Ovary (tissue), 9 donors: Measurements from ENCODE around the gene FBRS. TPM values are rescaled to one million over a fixed set of nuclear protein-coding genes. Genes with fewer than 3 reads are reported as not detected.

Experiments used
- DNase-seq, 5 donors: peaks; one replicate each; pipeline ENCODE4 v3.0.0-alpha.2; 2019 to 2020
- H3K27ac ChIP-seq, 2 donors: fragments of 200-600 bp; one replicate each; pipeline versions ENCODE4 v1.5.1 to v1.8.0; 2019 to 2022
- H3K27me3 ChIP-seq: fragments of 200-600 bp; one replicate; pipeline ENCODE4 v1.8.0; 2022
- H3K36me3 ChIP-seq: fragments of 200-600 bp; sonication (generic); one replicate; pipeline ENCODE4 v1.5.1; 2019
- H3K4me1 ChIP-seq: one replicate; pipeline ENCODE4 v1.8.1; 2013; ENCODE audit warnings: mild to moderate bottlenecking, moderate library complexity; ENCODE audit not compliant: insufficient read depth
- H3K4me3 ChIP-seq: fragments of 200-600 bp; sonication (generic); one replicate; pipeline ENCODE4 v1.5.1; 2017
- H3K9me3 ChIP-seq, 2 donors: fragments of 200-600 bp in 1 of 2; sonication (generic) in 1 of 2; one replicate each; pipeline versions ENCODE4 v1.5.1 to v1.8.1; 2013 to 2019; ENCODE audit warnings: mild to moderate bottlenecking in 1 of 2, moderate library complexity in 1 of 2
- EP300 ChIP-seq: sonication (generic); formaldehyde crosslinking; IDR thresholded peaks from one replicate; pipeline ENCODE4 v1.6.1; 2017; ENCODE audit warnings: antibody characterized with exemption
- POLR2A ChIP-seq: fragments of 450-650 bp; IDR thresholded peaks from one replicate; pipeline ENCODE4 v1.6.1; 2017; ENCODE audit warnings: antibody characterized with exemption, mild to moderate bottlenecking, moderate library complexity
- WGBS, 3 donors: extraction: QIAGEN DNeasy Blood & Tissue Kit in 1 of 3; methylation state at CpG; one replicate each; pipeline versions ENCODE4 v1.1.5 to v1.1.7; 2013 to 2017; 5-methylcytosine and 5-hydroxymethylcytosine counted together
- intact Hi-C, 4 donors: fragments of 100-400 bp; cut with DNase I; formaldehyde crosslinking; loops; one replicate each; pipeline versions ENCODE4 v1.11.0 to v1.15.1; 2022 to 2023
- polyA plus RNA-seq, 2 donors: library from polyadenylated mRNA; stranded (reverse); fragments of 200-250 nt in 1 of 2; fragments of 350-450 nt in 1 of 2; fragmentation: Illumina TruSeq in 1 of 2; extraction: RNeasy Lipid Tissue Mini Kit (QIAGEN cat#74804) in 1 of 2; gene quantifications; one replicate each; pipeline ENCODE4 v1.2.3, GENCODE V29; 2013 to 2014
- total RNA-seq, 7 donors: library from RNA; depleted of rRNA in 2 of 7; stranded (reverse); fragments of >200 nt in 2 of 7; fragmentation: NEBNext Ultra II Directional in 3 of 7; extraction: Animal tissue kit (Norgen Biotek cat#: 25700) in 3 of 7; gene quantifications; one replicate each; pipeline versions ENCODE4 v1.1.0 to v1.2.4, GENCODE V29; 2016 to 2023
- TF ChIP-seq, protein P1 (sequence below), 3 donors: fragments of 450-650 bp in 2 of 3; fragments of 200-600 bp in 1 of 3; IDR thresholded peaks; one replicate each; pipeline versions ENCODE4 v1.5.1 to v1.8.0; 2016 to 2022; ENCODE audit warnings: antibody characterized with exemption in 3 of 3, mild to moderate bottlenecking in 1 of 3
- donor health status: DM: no; HTN: no; CAD: no; lungs with moderate emphysema.
- donor health status: DM: no; HTN: no; CAD: no.
- donor health status: Bipolar disorder and iron deficiency.
- donor health status: DM: yes; HTN: yes; CAD: no.
- donor health status: DM: no; HTN: no; CAD: no.
- donor health status: DM: yes; HTN: yes; CAD: no.

FBRS gene
- total and polyA plus RNA-seq, 9 donors: 15.6 to 75.6 (median 56.2) TPM

DNA sequence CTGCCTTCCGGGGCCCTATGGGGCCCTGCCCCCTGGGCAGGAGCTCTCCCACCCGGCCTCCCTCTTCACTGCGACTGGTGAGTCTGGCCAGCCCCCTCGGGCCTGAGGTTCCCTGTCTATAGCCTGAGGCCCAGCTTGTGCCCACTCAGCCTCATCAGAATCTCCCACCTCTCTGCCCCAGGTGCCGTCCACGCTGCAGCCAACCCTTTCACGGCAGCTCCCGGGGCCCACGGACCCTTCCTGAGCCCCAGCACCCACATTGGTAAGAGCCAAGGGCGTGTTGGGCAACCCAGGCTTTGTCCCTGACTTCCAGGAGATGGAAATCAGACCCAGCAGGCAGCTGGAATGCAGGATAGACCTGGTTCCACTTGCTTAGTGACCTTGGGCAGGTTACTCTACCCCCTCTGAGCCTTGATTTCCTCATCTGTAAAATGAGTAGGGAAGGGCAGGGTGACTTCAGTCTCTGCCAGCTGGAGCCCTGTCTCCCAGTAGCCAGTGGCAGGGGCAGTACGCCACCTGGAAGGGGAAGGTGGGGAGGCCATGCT is 9.2 kb downstream of the FBRS start:
- H3K36me3 ChIP-seq: no peaks in the 10 kb centered on the region
- WGBS, 3 donors: 81 to 85% (median 84%) methylated on average over 11 of the region's 11 CpGs
- no peak overlapping the region for H3K27ac ChIP-seq
- TF ChIP-seq EP300: no peak
- no peak for TF ChIP-seq POLR2A
- TF ChIP-seq, protein P1, sequence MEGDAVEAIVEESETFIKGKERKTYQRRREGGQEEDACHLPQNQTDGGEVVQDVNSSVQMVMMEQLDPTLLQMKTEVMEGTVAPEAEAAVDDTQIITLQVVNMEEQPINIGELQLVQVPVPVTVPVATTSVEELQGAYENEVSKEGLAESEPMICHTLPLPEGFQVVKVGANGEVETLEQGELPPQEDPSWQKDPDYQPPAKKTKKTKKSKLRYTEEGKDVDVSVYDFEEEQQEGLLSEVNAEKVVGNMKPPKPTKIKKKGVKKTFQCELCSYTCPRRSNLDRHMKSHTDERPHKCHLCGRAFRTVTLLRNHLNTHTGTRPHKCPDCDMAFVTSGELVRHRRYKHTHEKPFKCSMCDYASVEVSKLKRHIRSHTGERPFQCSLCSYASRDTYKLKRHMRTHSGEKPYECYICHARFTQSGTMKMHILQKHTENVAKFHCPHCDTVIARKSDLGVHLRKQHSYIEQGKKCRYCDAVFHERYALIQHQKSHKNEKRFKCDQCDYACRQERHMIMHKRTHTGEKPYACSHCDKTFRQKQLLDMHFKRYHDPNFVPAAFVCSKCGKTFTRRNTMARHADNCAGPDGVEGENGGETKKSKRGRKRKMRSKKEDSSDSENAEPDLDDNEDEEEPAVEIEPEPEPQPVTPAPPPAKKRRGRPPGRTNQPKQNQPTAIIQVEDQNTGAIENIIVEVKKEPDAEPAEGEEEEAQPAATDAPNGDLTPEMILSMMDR (IDR thresholded peaks at IDR 0.05): no peak
- no peak overlapping the region for H3K4me3 ChIP-seq
- H3K9me3 ChIP-seq: no peaks in the 10 kb centered on the region
- intact Hi-C loops: no loop called here
- no peaks in the 10 kb centered on the region for H3K4me1 ChIP-seq
- no peak for DNase-seq
- H3K27me3 ChIP-seq: no peaks in the 10 kb centered on the region

DNA sequence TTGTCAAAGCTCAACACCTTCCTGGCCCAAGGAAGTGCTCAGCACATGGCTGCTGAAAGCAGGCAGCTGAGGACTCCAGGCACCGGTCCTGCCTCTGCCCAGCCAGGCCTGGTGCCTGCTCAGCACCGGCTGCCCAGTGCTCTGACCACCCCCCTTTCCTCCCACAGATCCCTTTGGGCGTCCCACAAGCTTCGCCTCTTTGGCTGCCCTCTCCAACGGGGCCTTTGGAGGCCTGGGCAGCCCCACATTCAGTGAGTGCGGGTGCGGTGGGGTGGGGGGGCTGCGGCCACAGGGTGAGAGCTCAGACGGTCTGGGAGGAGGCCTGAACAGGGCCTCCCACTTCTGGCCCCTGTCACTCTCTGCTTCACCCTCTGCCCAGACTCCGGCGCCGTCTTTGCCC is 10.2 kb downstream of the FBRS start:
- Histone ChIP-seq H3K27ac (no peak overlapping the region), H3K36me3 (no peaks in the 10 kb centered on the region), H3K4me3 (no peak overlapping the region), H3K9me3 (no peaks in the 10 kb centered on the region), H3K27me3 (no peaks in the 10 kb centered on the region), H3K4me1 (no peaks in the 10 kb centered on the region)
- TF ChIP-seq, protein P1 (IDR thresholded peaks at IDR 0.05): no peak
- no peak for TF ChIP-seq POLR2A
- TF ChIP-seq EP300: no peak
- intact Hi-C loops: no loop called here
- no peak for DNase-seq
- WGBS, 3 donors: 78 to 82% (median 81%) methylated on average over 12 of the region's 12 CpGs

DNA sequence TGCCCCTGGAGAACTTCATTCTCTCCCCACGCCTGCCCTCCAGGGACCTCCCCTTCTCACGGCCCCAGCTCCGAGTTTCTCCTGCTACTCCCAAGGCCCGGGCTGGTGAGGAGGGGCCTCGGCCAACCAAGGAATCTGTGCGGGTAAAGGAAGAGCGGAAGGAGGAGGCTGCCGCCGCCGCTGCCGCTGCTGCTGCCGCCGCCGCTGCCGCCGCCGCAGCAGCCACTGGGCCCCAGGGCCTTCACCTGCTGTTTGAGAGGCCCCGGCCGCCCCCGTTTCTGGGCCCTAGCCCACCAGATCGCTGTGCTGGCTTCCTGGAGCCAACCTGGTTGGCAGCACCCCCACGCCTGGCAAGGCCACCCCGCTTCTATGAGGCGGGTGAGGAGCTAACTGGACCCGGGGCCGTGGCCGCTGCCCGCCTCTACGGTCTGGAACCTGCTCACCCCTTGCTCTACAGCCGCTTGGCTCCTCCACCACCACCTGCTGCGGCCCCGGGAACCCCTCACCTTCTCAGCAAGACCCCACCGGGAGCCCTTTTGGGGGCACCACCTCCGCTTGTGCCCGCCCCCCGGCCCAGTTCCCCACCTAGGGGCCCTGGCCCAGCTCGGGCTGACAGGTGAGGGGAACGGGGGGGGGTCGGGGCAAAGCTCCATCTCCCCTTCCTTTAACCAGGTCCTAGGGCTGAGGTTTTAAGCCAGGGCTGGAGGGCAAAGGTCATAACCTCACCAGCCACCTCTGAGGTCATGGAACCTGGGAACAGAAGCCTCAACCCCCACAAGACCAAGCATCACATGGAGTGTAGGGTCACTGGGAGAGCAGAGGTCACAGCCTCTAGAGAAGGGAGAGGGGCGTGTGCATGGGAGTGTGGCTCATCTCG is 11.0 kb downstream of the FBRS start:
- no peaks in the 10 kb centered on the region for H3K27me3 ChIP-seq
- H3K4me3 ChIP-seq: no peak overlapping the region
- TF ChIP-seq, protein P1 (IDR thresholded peaks at IDR 0.05): no peak
- no peak for TF ChIP-seq EP300
- no peak for TF ChIP-seq POLR2A
- peak in 2 of 5 donors; percentile 32 to 43 for DNase-seq
- WGBS, 3 donors: 85 to 88% (median 87%) methylated on average over 39 to 41 of the region's 41 CpGs
- H3K4me1 ChIP-seq: no peaks in the 10 kb centered on the region
- no peak overlapping the region for H3K27ac ChIP-seq
- no peaks in the 10 kb centered on the region for H3K36me3 ChIP-seq
- no peaks in the 10 kb centered on the region for H3K9me3 ChIP-seq
- intact Hi-C loops: no loop called here

DNA sequence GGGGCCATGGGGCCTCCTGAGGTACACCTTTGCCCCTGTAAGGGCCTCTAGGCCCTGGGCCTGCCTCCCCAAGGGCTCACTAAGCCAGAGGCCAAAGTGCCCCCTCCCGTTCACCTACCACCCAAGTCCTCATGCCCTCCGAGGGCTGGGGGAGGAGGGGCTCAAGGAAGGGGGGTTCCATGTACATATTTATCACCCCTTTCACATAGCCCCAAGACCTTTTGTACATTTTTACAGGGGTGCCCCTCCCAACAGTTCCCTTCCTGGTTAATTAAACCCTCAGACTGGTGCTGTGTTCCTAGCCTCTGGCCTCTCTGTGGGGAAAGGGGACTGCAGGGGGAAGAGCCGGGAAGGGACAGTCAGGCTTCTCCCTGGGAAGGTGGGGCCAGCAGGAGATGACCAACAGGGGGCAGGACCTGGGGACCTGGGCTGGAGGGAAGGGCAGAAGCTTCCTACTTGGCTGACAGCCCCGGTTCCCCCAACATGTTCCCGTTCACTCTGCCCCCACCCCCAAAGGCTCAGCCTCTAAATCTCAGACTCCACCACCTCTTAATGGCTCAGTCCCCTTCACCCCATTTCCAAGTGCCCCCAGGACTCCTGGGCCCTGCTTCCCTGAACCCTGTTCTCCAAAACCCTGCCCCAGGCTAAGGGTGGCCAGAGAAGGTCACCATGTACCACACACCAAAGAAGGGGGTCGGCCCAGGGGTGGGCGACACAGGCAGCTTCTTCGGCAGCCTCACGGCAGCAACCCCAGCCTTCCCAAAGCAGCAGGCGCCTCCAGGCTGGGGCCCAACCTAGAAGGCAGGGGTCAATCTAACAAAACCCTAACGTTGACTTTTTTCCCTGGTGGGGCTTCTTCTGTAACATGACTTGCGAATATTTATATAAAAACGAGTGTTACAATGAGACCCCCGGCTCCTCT is 11.9 kb downstream of the FBRS start:
- no peak for DNase-seq
- Histone ChIP-seq H3K27me3 (no peaks in the 10 kb centered on the region), H3K36me3 (no peaks in the 10 kb centered on the region), H3K4me3 (no peak overlapping the region), H3K9me3 (no peaks in the 10 kb centered on the region), H3K27ac (no peak overlapping the region), H3K4me1 (no peaks in the 10 kb centered on the region)
- TF ChIP-seq, protein P1 (IDR thresholded peaks at IDR 0.05): no peak
- TF ChIP-seq EP300: no peak
- TF ChIP-seq POLR2A: peak; percentile 11
- WGBS, 3 donors: 74 to 77% (median 75%) methylated on average over 14 of the region's 14 CpGs
- intact Hi-C loops: no loop called here
